WTC11 (cell line): ENCODE results near the gene TRAPPC14. TPM values are rescaled to one million over a fixed set of nuclear protein-coding genes. Genes with fewer than 3 reads are reported as not detected.

Experiments
- ATAC-seq: fragments of 200-7000 bp; cut with Tn5 transposase; 2 replicates; pipeline ENCODE4 v1.10.0; 2021; ENCODE audit warnings: mild to moderate bottlenecking, moderate library complexity
- CTCF ChIA-PET: fragments of 300-600 bp; sonication (Branson Sonifier 250); formaldehyde crosslinking; loops from one replicate; lab custom pipeline; 2021; ENCODE audit warnings: antibody characterized with exemption; lab: Charles Lee
- POLR2A ChIA-PET: fragments of 350-600 bp; sonication (Branson Sonifier 250); formaldehyde crosslinking; loops from one replicate; lab custom pipeline; 2021; ENCODE audit warnings: antibody characterized with exemption; lab: Charles Lee
- DNase-seq: peaks from one replicate; pipeline ENCODE4 v3.0.0; 2021; ENCODE audit warnings: low spot score
- H3K27ac Mint-ChIP-seq: 2 replicates; pipeline ENCODE4 v1.8.0; 2021; ENCODE audit warnings: mixed read lengths
- H3K27me3 Mint-ChIP-seq: 2 replicates; pipeline ENCODE4 v1.8.0; 2021; ENCODE audit warnings: low read depth, mild to moderate bottlenecking, moderate library complexity, mixed read lengths
- H3K36me3 Mint-ChIP-seq: 2 replicates; pipeline ENCODE4 v1.8.0; 2021; ENCODE audit warnings: mixed read lengths
- H3K4me1 Mint-ChIP-seq: 2 replicates; pipeline ENCODE4 v1.8.0; 2022; ENCODE audit warnings: mixed read lengths
- H3K4me3 Mint-ChIP-seq: 2 replicates; pipeline ENCODE4 v1.8.0; 2021; ENCODE audit warnings: mild to moderate bottlenecking, moderate library complexity, mixed read lengths
- H3K9me3 Mint-ChIP-seq: 2 replicates; pipeline ENCODE4 v1.8.0; 2021; ENCODE audit warnings: mixed read lengths
- AR ChIP-seq: fragments of 250-450 bp; sonication (Bioruptor Pico); IDR thresholded peaks from 2 replicates; pipeline ENCODE4 v1.9.0; 2021; ENCODE audit warnings: mild to moderate bottlenecking
- ARID4B ChIP-seq: sonication (generic); formaldehyde crosslinking; IDR thresholded peaks from 2 replicates; pipeline ENCODE4 v1.8.0; 2023; ENCODE audit warnings: missing genetic modification reagents, mild to moderate bottlenecking, borderline replicate concordance
- CTCF ChIP-seq: fragments of 200-600 bp; IDR thresholded peaks from 2 replicates; pipeline ENCODE4 v1.8.0; 2022; ENCODE audit warnings: antibody characterized with exemption
- ESRRA ChIP-seq: sonication (generic); formaldehyde crosslinking; IDR thresholded peaks from 2 replicates; pipeline ENCODE4 v1.8.1; 2022; ENCODE audit warnings: mild to moderate bottlenecking, missing genetic modification reagents, borderline replicate concordance
- TEAD1 ChIP-seq: sonication (generic); formaldehyde crosslinking; IDR thresholded peaks from 2 replicates; pipeline ENCODE4 v1.8.0; 2022; ENCODE audit warnings: mild to moderate bottlenecking, missing genetic modification reagents
- USF1 ChIP-seq: sonication (generic); formaldehyde crosslinking; IDR thresholded peaks from 2 replicates; pipeline ENCODE4 v1.8.0; 2022; ENCODE audit warnings: mild to moderate bottlenecking, missing genetic modification reagents
- ZBTB43 ChIP-seq: sonication (generic); formaldehyde crosslinking; IDR thresholded peaks from 2 replicates; pipeline ENCODE4 v1.8.1; 2023; ENCODE audit warnings: mild to moderate bottlenecking, missing genetic modification reagents
- ZNF219 ChIP-seq: sonication (generic); formaldehyde crosslinking; IDR thresholded peaks from 2 replicates; pipeline ENCODE4 v1.8.0; 2023; ENCODE audit warnings: missing genetic modification reagents, mild to moderate bottlenecking, borderline replicate concordance
- ZNF396 ChIP-seq: fragments of 250-450 bp; sonication (Bioruptor Pico); IDR thresholded peaks from 2 replicates; pipeline ENCODE4 v1.8.0; 2021; ENCODE audit warnings: mild to moderate bottlenecking, moderate library complexity, borderline replicate concordance
- total RNA-seq: library from RNA; stranded (reverse); gene quantifications from 3 replicates; pipeline ENCODE4 v1.2.3, GENCODE V29; 2021

Gene TRAPPC14
- total RNA-seq, 1 experiment from 2014 or later: 28.0 TPM

GRCh38 chr7:100142461-100142860, 16.1 kb downstream of the TRAPPC14 start:
- CTCF ChIA-PET: interaction anchor here (3.7 kb wide), 1 partner anchor 11 kb away, joined by 17 read pairs; no protein-coding TSS in a partner anchor
- DNase-seq (no peak), ATAC-seq (no peak)
- peaks cover 11% of the 10 kb centered on the region for H3K9me3 Mint-ChIP-seq
- H3K36me3 Mint-ChIP-seq: peaks cover 8% of the 10 kb centered on the region
- POLR2A ChIA-PET: no interaction called here
- no peak overlapping the region for H3K27ac Mint-ChIP-seq
- peaks cover 17% of the 10 kb centered on the region for H3K27me3 Mint-ChIP-seq
- no peaks in the 10 kb centered on the region for H3K4me1 Mint-ChIP-seq
- TF ChIP-seq AR (no peak), ZNF396 (CRISPR knock-in tag) (no peak), CTCF (no peak), ZNF219 (CRISPR knock-in tag) (no peak), ZBTB43 (CRISPR knock-in tag) (no peak), ESRRA (CRISPR knock-in tag) (no peak), TEAD1 (CRISPR knock-in tag) (no peak)
- no peak overlapping the region for H3K4me3 Mint-ChIP-seq

- H3K4me3 Mint-ChIP-seq: no peak overlapping the region
- H3K9me3 Mint-ChIP-seq: peaks cover 11% of the 10 kb centered on the region
- ATAC-seq: no peak
- no peak for TF ChIP-seq USF1 (CRISPR knock-in tag)
- TF ChIP-seq ARID4B (CRISPR knock-in tag): no peak
- no peaks in the 10 kb centered on the region for H3K4me1 Mint-ChIP-seq
- no peak for DNase-seq
- H3K27me3 Mint-ChIP-seq: peaks cover 17% of the 10 kb centered on the region
- no peak overlapping the region for H3K27ac Mint-ChIP-seq
- ChIA-PET CTCF (interaction anchor here (3.7 kb wide), 1 partner anchor 10 kb away, joined by 17 read pairs; no protein-coding TSS in a partner anchor), POLR2A (no interaction called here)
- peaks cover 8% of the 10 kb centered on the region for H3K36me3 Mint-ChIP-seq
These were observed 17.0 kb downstream of the TRAPPC14 start for GRCh38 chr7:100141555-100141949.
